Coronary artery (tissue), 2 donors: ENCODE results near the gene SLC51B.

Experiments
- DNase-seq: peaks from one replicate; pipeline ENCODE4 v3.0.0-alpha.2; 2017; ENCODE audit warnings: low spot score
- H3K27ac ChIP-seq, 2 donors: fragments of 200-600 bp; sonication (generic); one replicate each; pipeline ENCODE4 v1.5.1; 2016 to 2019
- H3K4me3 ChIP-seq: fragments of 200-600 bp; sonication (generic); 2 replicates; pipeline ENCODE4 v1.5.1; 2016; ENCODE audit warnings: mild to moderate bottlenecking, moderate library complexity
- TF ChIP-seq, protein P1 (sequence below): fragments of 200-600 bp; sonication (generic); IDR thresholded peaks from one replicate; pipeline ENCODE4 v1.5.1; 2019; ENCODE audit warnings: antibody characterized with exemption

Gene SLC51B

GRCh38 chr15:65059369-65059750 is 14.2 kb downstream of the SLC51B start:
- TF ChIP-seq, protein P1, sequence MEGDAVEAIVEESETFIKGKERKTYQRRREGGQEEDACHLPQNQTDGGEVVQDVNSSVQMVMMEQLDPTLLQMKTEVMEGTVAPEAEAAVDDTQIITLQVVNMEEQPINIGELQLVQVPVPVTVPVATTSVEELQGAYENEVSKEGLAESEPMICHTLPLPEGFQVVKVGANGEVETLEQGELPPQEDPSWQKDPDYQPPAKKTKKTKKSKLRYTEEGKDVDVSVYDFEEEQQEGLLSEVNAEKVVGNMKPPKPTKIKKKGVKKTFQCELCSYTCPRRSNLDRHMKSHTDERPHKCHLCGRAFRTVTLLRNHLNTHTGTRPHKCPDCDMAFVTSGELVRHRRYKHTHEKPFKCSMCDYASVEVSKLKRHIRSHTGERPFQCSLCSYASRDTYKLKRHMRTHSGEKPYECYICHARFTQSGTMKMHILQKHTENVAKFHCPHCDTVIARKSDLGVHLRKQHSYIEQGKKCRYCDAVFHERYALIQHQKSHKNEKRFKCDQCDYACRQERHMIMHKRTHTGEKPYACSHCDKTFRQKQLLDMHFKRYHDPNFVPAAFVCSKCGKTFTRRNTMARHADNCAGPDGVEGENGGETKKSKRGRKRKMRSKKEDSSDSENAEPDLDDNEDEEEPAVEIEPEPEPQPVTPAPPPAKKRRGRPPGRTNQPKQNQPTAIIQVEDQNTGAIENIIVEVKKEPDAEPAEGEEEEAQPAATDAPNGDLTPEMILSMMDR = no peak
- H3K27ac ChIP-seq = peak overlapping the region; percentile 95 to 100
- peak overlapping the region; percentile 49 for H3K4me3 ChIP-seq
- DNase-seq = no peak

GRCh38 chr15:65059931-65060596 is 14.9 kb downstream of the SLC51B start:
- TF ChIP-seq, protein P1 = no peak
- H3K4me3 ChIP-seq = peak overlapping the region; percentile 49
- no peak for DNase-seq
- H3K27ac ChIP-seq = peak overlapping the region; percentile 95 to 100

DNA sequence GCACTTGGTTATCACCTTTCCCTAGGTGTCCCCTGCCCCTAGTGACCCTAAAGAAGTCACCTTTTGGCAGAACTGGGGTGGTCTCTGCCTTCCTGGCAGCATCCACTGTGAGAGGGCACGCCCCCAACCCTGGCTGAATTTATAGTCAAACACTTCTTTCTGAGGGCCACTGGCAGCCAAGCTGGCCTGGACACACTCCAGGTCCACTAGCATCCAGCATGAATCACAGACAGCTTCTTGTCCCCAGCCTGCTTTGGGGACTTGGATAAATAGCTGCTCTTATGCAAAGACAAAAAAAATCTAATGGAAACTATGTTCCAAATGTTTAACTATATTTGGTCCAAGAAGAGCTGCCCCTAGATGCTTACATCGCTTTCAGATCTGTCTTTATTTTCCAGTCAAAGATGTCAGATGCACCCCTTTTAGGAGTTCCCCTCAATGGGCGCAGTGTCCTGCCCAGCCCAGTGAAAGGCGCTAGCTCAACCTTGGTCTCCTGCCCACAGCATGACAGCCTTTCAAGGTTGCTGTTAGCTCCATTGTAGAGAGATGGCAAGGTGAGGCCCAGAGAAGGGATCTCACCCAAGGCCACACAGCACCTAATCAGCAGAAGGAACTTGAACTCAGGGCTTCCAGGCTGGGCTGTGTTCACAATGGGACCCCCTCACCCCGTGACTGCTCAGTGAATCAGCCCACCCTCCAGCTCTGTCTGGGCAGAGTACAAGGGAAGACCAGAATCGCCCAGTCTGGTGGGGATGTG is 15.6 kb downstream of the SLC51B start:
- TF ChIP-seq, protein P1 = no peak
- H3K27ac ChIP-seq = peak overlapping the region; percentile 95 to 100
- DNase-seq = no peak
- H3K4me3 ChIP-seq = peak overlapping the region; percentile 49

DNA sequence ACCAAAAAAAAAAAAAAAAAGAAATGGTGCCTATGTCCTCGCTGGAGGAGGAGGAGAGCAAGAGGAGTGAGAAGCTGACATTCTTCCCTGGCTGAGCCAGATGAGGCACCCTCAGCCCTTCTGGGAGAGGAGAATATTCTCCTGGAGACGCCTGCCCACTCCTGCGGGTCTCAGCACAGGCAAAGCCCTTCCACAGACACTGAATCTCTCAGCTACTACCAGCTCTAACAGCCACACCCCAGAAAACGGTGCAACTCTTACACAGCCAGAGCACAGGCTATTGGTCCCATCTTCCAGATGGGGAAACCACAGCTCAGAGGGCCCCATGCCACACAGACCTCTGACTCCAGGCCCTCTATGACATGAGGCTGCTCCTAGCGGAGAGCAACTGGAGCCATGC is 16.9 kb downstream of the SLC51B start:
- Histone ChIP-seq H3K27ac (peak overlapping the region; percentile 95 to 100), H3K4me3 (peak overlapping the region; percentile 87)
- TF ChIP-seq, protein P1 = no peak
- no peak for DNase-seq

GRCh38 chr15:65062726-65063125 is 17.5 kb downstream of the SLC51B start:
- H3K4me3 ChIP-seq = peak overlapping the region; percentile 87
- TF ChIP-seq, protein P1 = no peak
- H3K27ac ChIP-seq = peak overlapping the region; percentile 95 to 100
- no peak for DNase-seq

- DNase-seq = no peak
- TF ChIP-seq, protein P1 = no peak
- Histone ChIP-seq H3K4me3 (peak overlapping the region; percentile 87), H3K27ac (peak overlapping the region; percentile 98 to 100)
These were observed 20.9 kb downstream of the SLC51B start for GRCh38 chr15:65066001-65066634.
